Lower leg skin (tissue), 3 donors: ENCODE results near the gene TRAF4.

Experiments used
- CTCF ChIP-seq, 3 donors: fragments of 450-650 bp; IDR thresholded peaks; one replicate each; pipeline ENCODE4 v1.5.1; 2016; ENCODE audit warnings: antibody characterized with exemption in 3 of 3, mild to moderate bottlenecking in 3 of 3, moderate library complexity in 2 of 3
- POLR2A ChIP-seq, 2 donors: fragments of 450-650 bp; IDR thresholded peaks; one replicate each; pipeline ENCODE4 v1.6.1; 2016 to 2017; ENCODE audit warnings: antibody characterized with exemption in 2 of 2, mild to moderate bottlenecking in 1 of 2, moderate library complexity in 1 of 2

GRCh38 chr17:28714281-28714680, 29.5 kb upstream of the TRAF4 start:
- TF ChIP-seq POLR2A (IDR thresholded peaks at IDR 0.05) = no peak
- no peak for TF ChIP-seq CTCF (IDR thresholded peaks at IDR 0.05)
